SIG-M5 treated with dmso at 0.1 percent for 504 hours (cell line): ENCODE data around the gene GTPBP1.

Experiments
- DNase-seq: peaks from one replicate; lab custom pipeline; 2025; ENCODE audit not compliant: unreplicated experiment; lab: John Stamatoyannopoulos, UW

The GTPBP1 gene

GRCh38 chr22:38782402-38783094 lies 76.8 kb downstream of the GTPBP1 start:
- DNase-seq: no peak
